Panc1 (cell line): ENCODE measurements around the gene SPSB1.

Experiments
- POLR2AphosphoS5 ChIP-seq: IDR thresholded peaks from 2 replicates; pipeline ENCODE4 v1.6.1; 2012; ENCODE audit warnings: mild to moderate bottlenecking, low read depth, low read length, moderate library complexity
- TF ChIP-seq, protein P1 (sequence below): fragments of 450-650 bp; IDR thresholded peaks from 2 replicates; pipeline ENCODE4 v1.5.1; 2017; ENCODE audit warnings: mild to moderate bottlenecking

DNA sequence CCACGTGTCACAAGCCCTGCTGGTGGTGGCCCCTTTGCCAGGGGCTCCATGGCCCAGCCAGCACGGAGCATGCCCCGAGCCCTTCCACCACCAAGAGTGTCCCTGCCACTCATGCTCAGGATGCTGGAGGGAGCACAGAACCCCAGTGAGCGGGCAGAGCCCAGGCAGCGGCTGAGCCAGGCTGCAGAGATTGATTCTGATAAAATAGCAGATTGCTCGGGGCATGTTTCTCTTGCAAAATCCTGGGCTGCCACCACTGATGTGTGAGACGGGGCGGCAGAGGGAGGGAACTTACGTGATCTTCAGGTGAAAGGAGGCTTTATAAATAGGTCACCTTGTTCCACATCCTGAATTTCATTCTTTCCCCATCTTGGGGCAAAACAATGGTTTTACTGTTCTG, 53.2 kb downstream of the SPSB1 start:
- TF ChIP-seq, protein P1, sequence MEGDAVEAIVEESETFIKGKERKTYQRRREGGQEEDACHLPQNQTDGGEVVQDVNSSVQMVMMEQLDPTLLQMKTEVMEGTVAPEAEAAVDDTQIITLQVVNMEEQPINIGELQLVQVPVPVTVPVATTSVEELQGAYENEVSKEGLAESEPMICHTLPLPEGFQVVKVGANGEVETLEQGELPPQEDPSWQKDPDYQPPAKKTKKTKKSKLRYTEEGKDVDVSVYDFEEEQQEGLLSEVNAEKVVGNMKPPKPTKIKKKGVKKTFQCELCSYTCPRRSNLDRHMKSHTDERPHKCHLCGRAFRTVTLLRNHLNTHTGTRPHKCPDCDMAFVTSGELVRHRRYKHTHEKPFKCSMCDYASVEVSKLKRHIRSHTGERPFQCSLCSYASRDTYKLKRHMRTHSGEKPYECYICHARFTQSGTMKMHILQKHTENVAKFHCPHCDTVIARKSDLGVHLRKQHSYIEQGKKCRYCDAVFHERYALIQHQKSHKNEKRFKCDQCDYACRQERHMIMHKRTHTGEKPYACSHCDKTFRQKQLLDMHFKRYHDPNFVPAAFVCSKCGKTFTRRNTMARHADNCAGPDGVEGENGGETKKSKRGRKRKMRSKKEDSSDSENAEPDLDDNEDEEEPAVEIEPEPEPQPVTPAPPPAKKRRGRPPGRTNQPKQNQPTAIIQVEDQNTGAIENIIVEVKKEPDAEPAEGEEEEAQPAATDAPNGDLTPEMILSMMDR = no peak
- no peak for TF ChIP-seq POLR2AphosphoS5
